Uterus (tissue), 4 donors: ENCODE measurements around the gene C7. TPM values are rescaled to one million over a fixed set of nuclear protein-coding genes. Genes with fewer than 3 reads are reported as not detected.
"Not testable (repeated sequence)": the region's sequence is repeated elsewhere in the genome, so short reads cannot be mapped to it uniquely, and the experiment has no call there.

Experiments
- DNase-seq, 2 donors: peaks; one replicate each; pipeline ENCODE4 v3.0.0-alpha.2; 2019 to 2020
- H3K27ac ChIP-seq, 2 donors: fragments of 200-600 bp; sonication (generic); 1 replicate in 1 of 2; 2 replicates in 1 of 2; pipeline ENCODE4 v1.5.1; 2016 to 2018
- H3K27me3 ChIP-seq, 2 donors: fragments of 200-600 bp; sonication (generic); one replicate each; pipeline ENCODE4 v1.5.1; 2018 to 2019; ENCODE audit warnings: control low read depth in 1 of 2
- H3K36me3 ChIP-seq, 2 donors: fragments of 200-600 bp; sonication (generic); one replicate each; pipeline ENCODE4 v1.5.1; 2019; ENCODE audit warnings: control low read depth in 1 of 2
- H3K4me1 ChIP-seq, 2 donors: fragments of 200-600 bp; sonication (generic); one replicate each; pipeline ENCODE4 v1.5.1; 2018 to 2019; ENCODE audit warnings: control low read depth in 1 of 2
- H3K4me3 ChIP-seq, 2 donors: fragments of 200-600 bp; sonication (generic); 1 replicate in 1 of 2; 2 replicates in 1 of 2; pipeline ENCODE4 v1.5.1; 2018 to 2019; ENCODE audit warnings: mild to moderate bottlenecking in 1 of 2
- H3K9me3 ChIP-seq, 2 donors: fragments of 200-600 bp; sonication (generic); one replicate each; pipeline ENCODE4 v1.5.1; 2019; ENCODE audit warnings: control low read depth in 1 of 2
- CTCF ChIP-seq, 4 experiments: fragments of 200-600 bp in 2 of 4; fragments of 450-650 bp in 2 of 4; sonication (generic) in 2 of 4; IDR thresholded peaks; one replicate each; pipeline ENCODE4 v1.5.1; 2016 to 2019; ENCODE audit warnings: antibody characterized with exemption in 4 of 4, mild to moderate bottlenecking in 2 of 4, moderate library complexity in 1 of 4
- POLR2A ChIP-seq, 2 donors: fragments of 450-650 bp; IDR thresholded peaks; one replicate each; pipeline ENCODE4 v1.6.1; 2016; ENCODE audit warnings: antibody characterized with exemption in 2 of 2, mild to moderate bottlenecking in 1 of 2, moderate library complexity in 1 of 2
- intact Hi-C: fragments of 100-400 bp; cut with DNase I; formaldehyde crosslinking; loops from one replicate; pipeline ENCODE4 v1.15.1; 2023; ENCODE audit warnings: low total_unique reads
- total RNA-seq, 4 donors: library from RNA; depleted of rRNA in 3 of 4; stranded (reverse); fragments of >200 nt in 3 of 4; gene quantifications; one replicate each; pipeline versions ENCODE4 v1.1.0 to v1.2.4, GENCODE V29; 2014 to 2023
- donor health status: DM: yes; HTN: yes; CAD: no.

C7 gene
- total RNA-seq, 4 donors from 2014 or later, result 293 to 576 (median 424) TPM

- H3K4me3 ChIP-seq, result no peak overlapping the region
- H3K27me3 ChIP-seq, result no peaks in the 10 kb centered on the region
- DNase-seq, result no peak
- intact Hi-C loops, result no loop called here
- no peaks in the 10 kb centered on the region for H3K9me3 ChIP-seq
- H3K4me1 ChIP-seq, result no peaks in the 10 kb centered on the region
- H3K36me3 ChIP-seq, result no peaks in the 10 kb centered on the region
- no peak overlapping the region for H3K27ac ChIP-seq
- TF ChIP-seq POLR2A (IDR thresholded peaks at IDR 0.05) (no peak), CTCF (IDR thresholded peaks at IDR 0.05) (no peak)
These were observed 94.5 kb downstream of the C7 start for GRCh38 chr5:41003670-41004376.

GRCh38 chr5:41004931-41005330 lies 95.6 kb downstream of the C7 start:
- intact Hi-C loops, result no loop called here
- no peak for DNase-seq

GRCh38 chr5:41009232-41009631 lies 99.9 kb downstream of the C7 start:
- no peaks in the 10 kb centered on the region for H3K27me3 ChIP-seq
- H3K9me3 ChIP-seq, result no peaks in the 10 kb centered on the region
- TF ChIP-seq POLR2A (IDR thresholded peaks at IDR 0.05), result no peak
- TF ChIP-seq CTCF (IDR thresholded peaks at IDR 0.05), result no peak
- no peaks in the 10 kb centered on the region for H3K4me1 ChIP-seq
- H3K27ac ChIP-seq, result no peak overlapping the region
- no peak for DNase-seq
- intact Hi-C loops, result no loop called here
- no peak overlapping the region for H3K4me3 ChIP-seq
- H3K36me3 ChIP-seq, result no peaks in the 10 kb centered on the region

More at GRCh38 chr5:41004931-41005330, 95.6 kb downstream of the C7 start:
- Histone ChIP-seq H3K9me3 (no peaks in the 10 kb centered on the region), H3K36me3 (no peaks in the 10 kb centered on the region), H3K4me3 (no peak overlapping the region), H3K27ac (no peak overlapping the region), H3K4me1 (no peaks in the 10 kb centered on the region), H3K27me3 (no peaks in the 10 kb centered on the region)
- TF ChIP-seq POLR2A (IDR thresholded peaks at IDR 0.05) (no peak), CTCF (IDR thresholded peaks at IDR 0.05) (no peak)

GRCh38 chr5:41010572-41010971 lies 101.3 kb downstream of the C7 start:
- TF ChIP-seq POLR2A (IDR thresholded peaks at IDR 0.05) (no peak), CTCF (IDR thresholded peaks at IDR 0.05) (no peak)
- DNase-seq, result no peak
- Histone ChIP-seq H3K27ac (no peak overlapping the region), H3K27me3 (no peaks in the 10 kb centered on the region), H3K9me3 (no peaks in the 10 kb centered on the region), H3K4me3 (no peak overlapping the region), H3K36me3 (no peaks in the 10 kb centered on the region), H3K4me1 (no peaks in the 10 kb centered on the region)
- intact Hi-C loops, result no loop called here

GRCh38 chr5:41012318-41012717 lies 103.0 kb downstream of the C7 start:
- TF ChIP-seq POLR2A (IDR thresholded peaks at IDR 0.05) (no peak), CTCF (IDR thresholded peaks at IDR 0.05) (no peak)
- Histone ChIP-seq H3K27ac (no peak overlapping the region), H3K36me3 (no peaks in the 10 kb centered on the region), H3K4me3 (no peak overlapping the region), H3K9me3 (no peaks in the 10 kb centered on the region), H3K27me3 (no peaks in the 10 kb centered on the region), H3K4me1 (no peaks in the 10 kb centered on the region)
- DNase-seq, result no peak
- intact Hi-C loops, result no loop called here

- DNase-seq, H3K36me3 ChIP-seq, H3K27ac ChIP-seq, H3K27me3 ChIP-seq, H3K4me3 ChIP-seq, H3K9me3 ChIP-seq, intact Hi-C loops, H3K4me1 ChIP-seq: not testable (repeated sequence)
These were observed 113.3 kb downstream of the C7 start for GRCh38 chr5:41022600-41022999.
